Colonic mucosa (tissue), 4 donors: ENCODE measurements around the gene PRDX2. TPM values are rescaled to one million over a fixed set of nuclear protein-coding genes. Genes with fewer than 3 reads are reported as not detected.

ENCODE experiments used
- DNase-seq: peaks from one replicate; pipeline ENCODE4 v3.0.0-alpha.2; 2020
- H3K27ac ChIP-seq: fragments of 200-600 bp; one replicate; pipeline ENCODE4 v1.8.0; 2021
- H3K27me3 ChIP-seq: fragments of 200-600 bp; one replicate; pipeline ENCODE4 v1.8.0; 2021
- H3K36me3 ChIP-seq: fragments of 200-600 bp; one replicate; pipeline ENCODE4 v1.8.0; 2021
- H3K4me1 ChIP-seq: fragments of 200-600 bp; one replicate; pipeline ENCODE4 v1.8.0; 2021; ENCODE audit warnings: mild to moderate bottlenecking
- H3K4me3 ChIP-seq: fragments of 200-600 bp; one replicate; pipeline ENCODE4 v1.8.0; 2021
- H3K9ac ChIP-seq, 2 donors: one replicate each; pipeline ENCODE4 v1.7.0; 2013; ENCODE audit warnings: control low read depth in 2 of 2, low read depth in 2 of 2, low read length in 2 of 2
- H3K9me3 ChIP-seq: fragments of 200-600 bp; one replicate; pipeline ENCODE4 v1.8.0; 2021
- CTCF ChIP-seq: fragments of 200-600 bp; IDR thresholded peaks from one replicate; pipeline ENCODE4 v1.8.0; 2022; ENCODE audit warnings: antibody characterized with exemption, mild to moderate bottlenecking
- intact Hi-C: fragments of 100-400 bp; cut with DNase I; formaldehyde crosslinking; loops from one replicate; pipeline ENCODE4 v1.14.1; 2022
- total RNA-seq, 2 donors: library from RNA; stranded (reverse); fragmentation: NEBNext Ultra II Directional in 1 of 2; extraction: Animal tissue kit (Norgen Biotek cat#: 25700) in 1 of 2; gene quantifications; one replicate each; pipeline ENCODE4 v1.2.1, GENCODE V29; 2021
- donor health status: healthy.
- donor health status: DM: no; HTN: no; CAD: no.
- donor health status: DM: no; HTN: no; CAD: no.

Gene PRDX2
- total RNA-seq, 2 donors from 2014 or later = 347 to 417 TPM

DNA sequence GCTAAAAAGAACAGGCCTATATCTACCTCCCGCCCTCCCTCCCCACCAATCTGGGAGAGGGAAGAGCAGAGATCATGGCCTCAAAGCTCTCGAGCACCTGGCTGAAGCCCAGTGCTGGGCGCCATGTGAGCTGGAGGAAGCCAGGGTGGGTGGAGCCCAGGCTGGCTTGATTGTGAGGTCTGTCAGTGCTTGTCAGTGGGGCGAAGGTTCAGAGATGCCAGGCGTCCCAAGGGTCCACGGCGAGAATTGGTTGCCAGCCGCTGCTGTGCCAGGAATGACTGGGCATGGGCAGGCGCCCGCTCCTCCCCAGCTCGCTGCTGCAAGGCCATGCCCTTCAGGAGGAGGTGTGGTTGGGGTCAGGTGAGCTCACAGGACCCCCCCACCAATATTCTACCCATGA lies 38.5 kb downstream of the PRDX2 start:
- Histone ChIP-seq H3K4me3 (no peak overlapping the region), H3K36me3 (no peaks in the 10 kb centered on the region)

GRCh38 chr19:12759686-12760085 lies 41.9 kb downstream of the PRDX2 start:
- no peak for DNase-seq
- TF ChIP-seq CTCF = no peak
- no peaks in the 10 kb centered on the region for H3K4me1 ChIP-seq
- no peak overlapping the region for H3K4me3 ChIP-seq
- no peak overlapping the region for H3K9ac ChIP-seq
- intact Hi-C loops = loop anchor here (5.0 kb wide), 2 partner anchors 37 to 38 kb away; partner anchors contain the start of gene TNPO2
- H3K36me3 ChIP-seq = no peaks in the 10 kb centered on the region
- no peak overlapping the region for H3K27ac ChIP-seq
- H3K9me3 ChIP-seq = no peaks in the 10 kb centered on the region
- no peaks in the 10 kb centered on the region for H3K27me3 ChIP-seq

More for the DNA sequence above, 38.5 kb downstream of the PRDX2 start:
- no peak overlapping the region for H3K9ac ChIP-seq
- no peaks in the 10 kb centered on the region for H3K27me3 ChIP-seq
- no peaks in the 10 kb centered on the region for H3K9me3 ChIP-seq
- no peak for TF ChIP-seq CTCF
- no peak overlapping the region for H3K27ac ChIP-seq
- intact Hi-C loops = loop anchor here (2.0 to 5.0 kb wide), 2 partner anchors 34 to 84 kb away; no protein-coding TSS in a partner anchor
- no peaks in the 10 kb centered on the region for H3K4me1 ChIP-seq
- DNase-seq = no peak

DNA sequence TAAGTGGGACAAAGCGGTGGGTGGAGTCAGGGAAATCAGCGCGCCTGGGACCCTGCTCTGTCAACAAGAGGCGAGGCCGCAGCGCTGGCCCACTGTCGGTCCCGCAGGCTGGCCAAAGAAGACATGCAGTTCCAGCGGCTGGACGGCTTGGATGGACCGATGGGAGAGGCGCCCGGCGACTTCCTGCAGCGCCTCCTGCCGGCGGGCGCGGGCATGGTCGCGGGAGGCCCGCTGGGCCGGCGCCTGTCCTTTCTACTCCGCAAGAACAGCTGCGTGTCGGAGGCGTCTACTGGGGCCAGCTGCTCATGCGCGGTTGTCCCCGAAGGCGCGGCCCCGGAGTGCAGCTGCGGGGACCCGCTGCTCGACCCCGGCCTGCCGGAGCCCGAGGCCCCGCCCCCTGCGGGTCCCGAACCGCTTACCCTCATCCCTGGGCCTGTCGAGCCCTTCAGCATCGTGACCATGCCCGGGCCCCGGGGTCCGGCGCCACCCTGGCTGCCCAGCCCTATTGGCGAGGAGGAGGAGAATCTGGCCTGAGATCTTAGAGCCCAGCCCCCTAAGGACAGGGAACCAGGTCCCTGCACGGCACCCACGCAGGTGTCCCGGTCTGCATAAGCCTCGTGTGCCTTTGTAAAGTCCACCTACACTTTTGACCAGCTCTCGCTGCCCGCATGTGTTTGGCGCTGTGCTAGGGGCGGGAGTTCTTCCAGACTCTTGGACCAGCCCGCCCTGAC lies 43.9 kb downstream of the PRDX2 start:
- peak; percentile 67 for DNase-seq
- H3K9ac ChIP-seq = no peak overlapping the region
- H3K27me3 ChIP-seq = no peaks in the 10 kb centered on the region
- H3K4me1 ChIP-seq = no peaks in the 10 kb centered on the region
- no peak overlapping the region for H3K27ac ChIP-seq
- intact Hi-C loops = loop anchor here (5.0 kb wide), 1 partner anchor 35 kb away; the partner anchor contains the start of gene TNPO2
- no peaks in the 10 kb centered on the region for H3K36me3 ChIP-seq
- TF ChIP-seq CTCF = peak; percentile 94
- no peaks in the 10 kb centered on the region for H3K9me3 ChIP-seq
- H3K4me3 ChIP-seq = peak overlapping the region; percentile 24

DNA sequence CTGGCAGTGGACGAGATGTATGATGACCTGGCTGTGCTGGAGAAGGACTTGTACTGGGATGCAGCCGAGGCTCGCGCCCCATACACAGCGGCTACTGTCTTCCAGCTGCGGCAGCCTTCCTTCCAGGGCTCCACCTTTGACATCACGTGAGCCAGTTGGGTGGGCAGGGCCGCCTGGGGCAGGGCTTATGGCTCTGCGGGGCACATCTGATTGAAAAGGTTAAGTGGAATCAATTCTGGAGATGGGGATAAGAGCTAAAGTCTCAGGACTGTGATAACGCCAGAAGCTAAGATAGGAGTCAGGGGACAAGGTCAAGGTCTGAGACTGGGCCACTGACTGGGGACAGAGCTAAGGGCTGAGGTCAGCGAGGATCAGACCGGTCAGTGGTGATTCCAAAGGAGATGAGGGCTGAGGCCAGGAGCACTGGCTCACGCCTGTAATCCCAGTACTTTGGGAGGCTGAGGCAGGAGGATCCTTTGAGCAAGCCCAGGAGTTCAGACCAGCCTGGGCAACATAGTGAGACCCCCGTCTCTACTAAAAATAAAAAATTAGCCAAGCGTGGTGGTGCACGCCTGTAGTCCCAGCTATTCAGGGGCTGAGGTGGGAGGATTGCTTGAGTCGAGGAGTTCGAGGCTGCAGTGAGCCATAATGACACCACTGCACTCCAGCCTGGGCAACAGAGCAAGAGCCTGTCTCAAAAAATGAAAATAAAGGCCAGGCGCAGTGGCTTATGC lies 45.3 kb downstream of the PRDX2 start:
- TF ChIP-seq CTCF = no peak
- H3K9me3 ChIP-seq = no peaks in the 10 kb centered on the region
- no peak overlapping the region for H3K27ac ChIP-seq
- no peak overlapping the region for H3K9ac ChIP-seq
- no peaks in the 10 kb centered on the region for H3K4me1 ChIP-seq
- no peak for DNase-seq
- intact Hi-C loops = loop anchor here (5.0 kb wide), 1 partner anchor 34 kb away; the partner anchor contains the start of gene TNPO2
- no peak overlapping the region for H3K4me3 ChIP-seq
- H3K27me3 ChIP-seq = no peaks in the 10 kb centered on the region
- H3K36me3 ChIP-seq = no peaks in the 10 kb centered on the region

- Histone ChIP-seq H3K9ac (no peak overlapping the region), H3K36me3 (no peaks in the 10 kb centered on the region), H3K9me3 (no peaks in the 10 kb centered on the region), H3K4me1 (no peaks in the 10 kb centered on the region), H3K27me3 (peaks cover 10% of the 10 kb centered on the region), H3K4me3 (no peak overlapping the region), H3K27ac (no peak overlapping the region)
- no peak for TF ChIP-seq CTCF
- no peak for DNase-seq
- intact Hi-C loops = loop anchor here (5.0 kb wide), 1 partner anchor 32 kb away; the partner anchor contains the start of gene TNPO2
Observed at GRCh38 chr19:12754465-12755196, 47.0 kb downstream of the PRDX2 start.
